ENCODE results near the gene PCDHGC4.
A peak's percentile ranks its signal among the peaks of the same experiment; 100 is the strongest.

PCDHGC4 gene

GRCh38 chr5:141484641-141485311 is at the start of gene PCDHGC4:
Gene PCDHGC4, plus strand, starts transcription at chr5:141485030. Its CDS starts 144 bp downstream, at chr5:141485174.
- no peak for DNase-seq

- no peak for DNase-seq
Observed at GRCh38 chr5:141437221-141437620, 47.6 kb upstream of the PCDHGC4 start.

GRCh38 chr5:141439411-141440141 is 45.3 kb upstream of the PCDHGC4 start:
- DNase-seq = no peak

- DNase-seq = no peak
Observed at GRCh38 chr5:141440341-141440740, 44.5 kb upstream of the PCDHGC4 start.

GRCh38 chr5:141441571-141442170 is 43.2 kb upstream of the PCDHGC4 start:
- DNase-seq = no peak

- no peak for DNase-seq
Observed at GRCh38 chr5:141465351-141465750, 19.5 kb upstream of the PCDHGC4 start.

- peak; percentile 53 for DNase-seq
Observed at GRCh38 chr5:141475625-141476131, 9.2 kb upstream of the PCDHGC4 start, which contains the start of gene PCDHGC3. Gene PCDHGC3, plus strand, starts transcription at chr5:141475966. Its CDS starts 151 bp downstream, at chr5:141476117.

GRCh38 chr5:141476132-141476911 is 8.5 kb upstream of the PCDHGC4 start:
- DNase-seq = peak; percentile 8

GRCh38 chr5:141477044-141477575 is 7.7 kb upstream of the PCDHGC4 start:
- DNase-seq = no peak

- no peak for DNase-seq
Observed at GRCh38 chr5:141477815-141478214, 7.0 kb upstream of the PCDHGC4 start.

GRCh38 chr5:141478321-141478945 is 6.4 kb upstream of the PCDHGC4 start:
- DNase-seq = no peak

- DNase-seq = no peak
Observed at GRCh38 chr5:141479776-141480175, 5.1 kb upstream of the PCDHGC4 start.

GRCh38 chr5:141483902-141484301 is 928 bp upstream of the PCDHGC4 start:
- no peak for DNase-seq

GRCh38 chr5:141484310-141484640 is 555 bp upstream of the PCDHGC4 start:
- no peak for DNase-seq

GRCh38 chr5:141485321-141486055 is 658 bp downstream of the PCDHGC4 start:
- DNase-seq = no peak

GRCh38 chr5:141486091-141486490 is 1.3 kb downstream of the PCDHGC4 start:
- no peak for DNase-seq

GRCh38 chr5:141487131-141487530 is 2.3 kb downstream of the PCDHGC4 start:
- no peak for DNase-seq

- DNase-seq = no peak
Observed at GRCh38 chr5:141488591-141489561, 4.0 kb downstream of the PCDHGC4 start, which contains the start of gene PCDHGC5. Gene PCDHGC5, plus strand, starts transcription at chr5:141489081. Its CDS starts 160 bp downstream, at chr5:141489241.

GRCh38 chr5:141489841-141490240 is 5.0 kb downstream of the PCDHGC4 start:
- no peak for DNase-seq

GRCh38 chr5:141490271-141490670 is 5.4 kb downstream of the PCDHGC4 start:
- no peak for DNase-seq

Measured in CD4-positive, alpha-beta T cell treated with Interleukin-17A for 4 hours (primary cell).